ENCODE results near the gene LRRC25.
"Not testable (repeated sequence)": the region's sequence is repeated elsewhere in the genome, so short reads cannot be mapped to it uniquely, and the experiment has no call there.

LRRC25 gene

GRCh38 chr19:18405754-18406153 lies 8.3 kb upstream of the LRRC25 start:
- DNase-seq (ENCODE audit: low read depth, low spot score): not testable (repeated sequence)

GRCh38 chr19:18402455-18403248 lies 5.2 kb upstream of the LRRC25 start:
- DNase-seq (ENCODE audit: low read depth, low spot score): not testable (repeated sequence)

DNA sequence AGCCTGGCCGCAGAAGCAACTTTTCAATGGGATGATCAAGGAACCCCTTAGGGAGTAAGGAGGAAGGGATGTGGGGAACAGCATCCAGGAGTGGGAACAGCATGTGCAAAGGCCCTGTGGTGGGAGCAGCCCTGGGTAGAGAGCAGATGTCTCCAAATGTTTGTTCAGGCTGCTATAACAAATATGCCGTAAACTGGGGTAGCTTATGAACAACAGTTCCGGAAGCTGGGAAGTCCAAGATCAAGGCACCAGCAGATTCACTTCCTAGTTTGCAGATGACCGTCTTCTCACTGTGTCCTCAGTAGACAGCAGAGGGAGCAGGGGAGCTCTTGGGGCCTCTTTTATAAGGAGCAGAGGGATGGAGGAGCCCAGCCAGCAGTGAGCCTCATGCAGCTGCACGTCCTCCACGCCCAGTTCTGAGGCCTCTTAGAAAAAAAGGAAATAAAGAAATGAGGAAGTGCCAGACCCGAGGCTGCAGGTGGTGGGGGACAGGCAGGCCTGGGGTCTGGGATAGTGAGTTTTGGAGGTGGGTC lies 4.2 kb upstream of the LRRC25 start:
- no peak for DNase-seq (ENCODE audit: low read depth, low spot score)

DNA sequence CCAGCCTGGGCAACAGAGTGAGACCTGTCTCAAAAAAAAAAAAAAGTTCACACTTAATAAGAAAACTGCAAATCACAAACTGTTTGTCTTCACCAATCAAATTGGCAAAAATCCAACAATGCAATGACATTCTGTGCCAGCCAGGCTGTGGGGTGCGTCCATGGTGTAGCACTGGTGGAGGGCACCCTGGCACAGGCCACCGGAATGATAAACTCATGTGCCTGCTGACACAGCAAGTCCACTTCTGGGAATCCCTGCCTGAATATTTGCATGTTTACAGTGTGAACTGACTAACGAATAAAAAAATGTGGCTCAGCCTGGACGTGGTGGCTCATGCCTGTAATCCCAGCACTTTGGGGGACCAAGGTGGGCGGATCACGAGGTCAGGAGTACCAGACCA lies 1.6 kb upstream of the LRRC25 start:
- DNase-seq (ENCODE audit: low read depth, low spot score): no peak

DNA sequence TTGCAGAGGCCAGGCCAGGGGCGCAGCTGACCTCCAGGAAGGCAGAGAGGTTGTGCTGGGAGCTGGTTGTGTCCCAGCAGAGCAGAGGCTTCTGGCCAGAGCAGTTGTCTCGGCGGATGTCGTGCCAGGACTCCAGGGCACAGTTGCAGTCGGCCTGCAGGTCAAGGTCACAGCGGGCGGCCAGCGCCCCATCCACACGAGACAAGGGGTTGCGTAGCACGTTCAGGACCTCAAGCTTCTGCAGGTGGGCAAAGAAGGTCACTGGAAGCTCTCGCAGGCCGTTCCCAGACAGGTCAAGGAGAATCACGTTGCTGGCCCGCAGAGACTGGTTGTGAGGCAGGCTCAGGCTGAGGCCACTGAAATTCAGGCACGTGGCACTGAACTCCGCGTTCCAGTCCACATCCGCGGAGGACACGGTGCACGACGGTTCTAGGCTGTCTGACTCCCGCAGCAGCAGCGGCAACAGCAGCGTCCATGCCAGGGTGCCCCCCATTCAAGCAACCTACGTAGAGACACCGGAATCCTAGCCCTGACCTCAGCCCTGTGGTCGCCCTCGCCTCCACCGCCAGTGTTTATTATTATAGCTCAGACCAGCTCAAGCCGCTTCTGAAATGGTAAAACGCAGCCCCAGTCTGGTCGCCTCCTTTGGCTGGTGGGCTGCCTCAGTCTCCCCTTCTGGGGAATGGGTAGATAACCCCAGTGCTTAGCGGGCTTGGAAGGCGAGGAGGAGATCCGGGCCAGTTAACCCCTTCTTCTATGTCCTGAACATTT lies 766 bp downstream of the LRRC25 start:
- no peak for DNase-seq (ENCODE audit: low read depth, low spot score)

DNA sequence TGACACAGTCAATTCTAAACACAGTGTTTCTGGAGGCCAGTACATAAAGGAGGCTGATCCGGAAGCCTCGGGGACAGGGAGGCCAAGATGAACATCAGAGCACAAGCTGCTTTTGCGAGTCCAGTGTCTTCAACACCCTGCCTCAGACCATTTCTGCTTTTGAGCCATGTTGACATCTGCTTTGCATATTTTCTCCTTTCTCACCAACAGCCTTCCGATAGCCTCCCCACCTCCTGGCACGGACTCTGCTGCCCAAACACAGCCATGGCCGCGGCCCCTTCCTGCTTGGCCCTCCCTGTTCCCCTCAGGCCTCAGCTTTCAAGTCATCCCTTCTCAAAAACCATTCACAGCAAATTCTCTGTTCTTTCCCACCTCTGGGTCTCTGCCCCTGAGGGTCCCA lies 3.6 kb downstream of the LRRC25 start:
- DNase-seq (ENCODE audit: low read depth, low spot score): no peak

DNA sequence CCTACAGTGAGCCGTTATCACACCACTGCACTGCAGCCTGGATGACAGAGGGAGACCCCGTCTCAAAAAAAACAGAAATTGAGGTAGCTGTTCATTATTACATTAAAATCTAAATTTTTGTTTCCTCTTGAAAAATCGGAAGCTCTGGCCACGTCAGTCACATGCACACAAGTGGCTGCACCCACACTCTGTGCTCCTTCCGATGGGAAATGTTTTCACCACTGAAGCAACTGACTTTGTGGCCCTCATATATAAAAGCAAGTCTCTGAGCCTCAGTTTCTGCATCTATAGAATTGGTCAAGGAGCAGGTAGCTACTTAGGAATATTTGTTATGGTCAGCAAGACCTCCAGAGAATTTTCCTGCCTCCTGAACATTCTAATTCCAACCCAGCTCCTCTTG lies 4.5 kb downstream of the LRRC25 start:
- no peak for DNase-seq (ENCODE audit: low read depth, low spot score)

- no peak for DNase-seq (ENCODE audit: low read depth, low spot score)
Measured at GRCh38 chr19:18392417-18392816, 5.0 kb downstream of the LRRC25 start.

- no peak for DNase-seq (ENCODE audit: low read depth, low spot score)
Measured at GRCh38 chr19:18391509-18392075, 5.8 kb downstream of the LRRC25 start.

- DNase-seq (ENCODE audit: low read depth, low spot score): no peak
Measured at GRCh38 chr19:18390065-18390907, 7.1 kb downstream of the LRRC25 start.

- no peak for DNase-seq (ENCODE audit: low read depth, low spot score)
Measured at GRCh38 chr19:18389726-18390064, 7.7 kb downstream of the LRRC25 start.

DNA sequence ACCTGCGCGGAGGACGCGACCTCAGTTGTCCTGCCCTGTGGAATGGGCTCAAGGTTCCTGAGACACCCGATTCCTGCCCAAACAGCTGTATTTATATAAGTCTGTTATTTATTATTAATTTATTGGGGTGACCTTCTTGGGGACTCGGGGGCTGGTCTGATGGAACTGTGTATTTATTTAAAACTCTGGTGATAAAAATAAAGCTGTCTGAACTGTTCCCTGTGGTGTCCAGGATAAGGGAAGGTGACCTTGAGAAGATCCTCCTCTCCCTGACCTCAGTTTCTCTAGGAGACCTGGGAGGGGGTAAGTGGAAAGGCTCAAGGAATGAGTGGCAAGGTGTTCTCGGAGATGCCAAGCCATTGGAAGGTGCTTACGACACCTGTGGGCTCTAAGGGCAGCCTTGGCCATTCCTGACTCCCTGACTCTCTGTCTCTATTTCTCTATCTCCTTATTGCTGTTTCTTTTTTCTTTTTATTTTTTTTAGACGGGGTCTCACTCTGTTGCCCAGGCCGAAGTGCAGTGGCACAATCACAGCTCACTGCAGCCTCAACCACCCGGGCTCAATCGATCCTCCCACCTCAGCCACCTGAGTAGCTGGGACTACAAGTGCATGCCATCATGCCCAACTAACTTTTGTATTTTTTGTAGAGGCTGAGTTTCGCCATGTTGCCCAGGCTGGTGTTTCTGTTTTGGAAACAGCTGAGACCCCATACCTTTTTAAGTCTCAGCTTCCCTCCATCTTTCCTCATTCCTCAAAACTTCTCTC lies 8.3 kb downstream of the LRRC25 start:
- DNase-seq (ENCODE audit: low read depth, low spot score): no peak

GRCh38 chr19:18388100-18388959 lies 9.1 kb downstream of the LRRC25 start:
- DNase-seq (ENCODE audit: low read depth, low spot score): no peak

DNA sequence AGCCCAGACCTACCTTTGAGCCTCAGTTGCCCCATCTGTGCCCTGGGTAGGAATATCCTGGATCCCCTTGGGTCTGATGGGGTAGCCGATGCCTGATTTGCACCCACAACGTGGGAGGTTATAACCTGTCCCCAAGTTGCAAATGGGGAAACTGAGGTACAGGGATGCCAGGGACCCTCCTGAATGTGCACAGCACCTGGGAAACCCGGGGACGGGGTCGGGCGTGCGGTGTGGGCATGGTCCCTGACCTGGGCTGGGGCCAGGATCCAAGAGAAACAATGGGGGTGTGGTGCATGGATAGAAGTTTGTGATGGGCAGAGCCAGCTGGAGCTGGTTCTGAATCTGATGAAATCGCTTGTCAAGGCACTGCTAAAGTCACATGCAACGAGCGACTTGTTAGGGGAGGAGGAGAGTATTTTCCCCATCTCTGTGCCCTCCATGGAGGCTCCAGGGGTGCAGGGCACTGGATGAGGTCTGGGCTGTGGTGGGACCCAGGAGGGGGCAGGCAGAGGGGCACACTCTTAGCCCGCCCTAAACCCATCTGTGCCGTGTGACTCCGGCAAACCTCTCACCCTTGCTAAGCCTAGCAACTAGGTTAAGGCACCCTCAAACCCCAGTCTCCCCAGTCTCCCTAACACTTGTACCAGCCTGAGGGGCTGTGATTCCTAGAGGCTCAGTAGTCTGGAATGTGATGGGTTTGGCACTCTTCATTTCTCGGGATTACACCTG lies 10.7 kb downstream of the LRRC25 start:
- no peak for DNase-seq (ENCODE audit: low read depth, low spot score)

- DNase-seq (ENCODE audit: low read depth, low spot score): no peak
Measured at GRCh38 chr19:18385675-18386542, 11.5 kb downstream of the LRRC25 start, which contains the start of gene GDF15. Gene GDF15, plus strand, starts transcription at chr19:18386158. Its CDS starts 32 bp downstream, at chr19:18386190.

GRCh38 chr19:18385359-18385674 lies 12.1 kb downstream of the LRRC25 start:
- no peak for DNase-seq (ENCODE audit: low read depth, low spot score)

- DNase-seq (ENCODE audit: low read depth, low spot score): no peak
Measured at GRCh38 chr19:18384775-18385174, 12.6 kb downstream of the LRRC25 start.

DNA sequence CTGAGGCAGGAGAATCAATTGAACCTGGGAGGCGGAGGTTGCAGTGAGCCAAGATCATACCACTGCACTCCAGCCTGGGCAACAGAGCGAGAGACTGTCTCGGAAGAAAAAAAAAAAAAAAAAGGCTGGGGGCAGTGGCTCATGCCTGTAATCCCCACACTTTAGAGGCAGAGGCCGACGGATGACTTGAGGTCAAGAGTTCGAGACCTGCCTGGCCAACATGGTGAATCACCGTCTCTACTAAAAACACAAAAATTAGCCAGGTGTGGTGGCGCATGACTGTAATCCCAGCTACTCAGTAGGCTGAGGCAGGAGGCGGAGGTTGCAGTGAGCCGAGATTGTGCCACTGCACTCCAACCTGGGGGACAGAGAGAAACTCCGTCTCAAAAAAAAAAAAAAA lies 13.8 kb downstream of the LRRC25 start:
- DNase-seq (ENCODE audit: low read depth, low spot score): not testable (repeated sequence)
